GM23338 (cell line): ENCODE data around the gene MLKL. TPM values are rescaled to one million over a fixed set of nuclear protein-coding genes. Genes with fewer than 3 reads are reported as not detected.

Experiments used
- ATAC-seq: fragments of 200-7000 bp; cut with Tn5 transposase; 3 replicates; pipeline ENCODE4 v1.9.1; 2020
- DNase-seq: peaks from one replicate; pipeline ENCODE4 v3.0.0-alpha.2; 2015; ENCODE audit warnings: low spot score
- H2AFZ ChIP-seq: fragments of 200-600 bp; sonication (generic); 2 replicates; pipeline ENCODE4 v1.8.0; 2016; ENCODE audit warnings: antibody characterized with exemption, mild to moderate bottlenecking, moderate library complexity
- H3F3A ChIP-seq: fragments of 200-600 bp; sonication (generic); replicated peaks from 2 replicates; pipeline ENCODE4 v1.8.0; 2017; ENCODE audit warnings: antibody characterized with exemption, mixed run types, low read depth
- H3K27ac ChIP-seq: fragments of 200-600 bp; sonication (generic); 2 replicates; pipeline ENCODE4 v1.6.1; 2016; ENCODE audit warnings: low read depth
- H3K27me3 ChIP-seq: fragments of 200-600 bp; sonication (generic); 2 replicates; pipeline ENCODE4 v1.8.0; 2016; ENCODE audit warnings: mild to moderate bottlenecking, mixed run types, moderate library complexity; ENCODE audit not compliant: insufficient read depth
- H3K36me3 ChIP-seq: fragments of 200-600 bp; sonication (generic); 2 replicates; pipeline ENCODE4 v1.8.0; 2016; ENCODE audit warnings: mild to moderate bottlenecking; ENCODE audit not compliant: insufficient read depth
- H3K4me1 ChIP-seq: fragments of 200-600 bp; sonication (generic); 2 replicates; pipeline ENCODE4 v1.8.0; 2016; ENCODE audit warnings: mild to moderate bottlenecking, moderate library complexity; ENCODE audit not compliant: insufficient read depth
- H3K4me2 ChIP-seq: fragments of 200-600 bp; sonication (generic); 2 replicates; pipeline ENCODE4 v1.7.1; 2017; ENCODE audit warnings: mixed run types
- H3K4me3 ChIP-seq: fragments of 200-600 bp; sonication (generic); 2 replicates; pipeline ENCODE4 v1.6.1; 2016; ENCODE audit warnings: mixed run types
- H3K79me2 ChIP-seq: fragments of 200-600 bp; sonication (generic); replicated peaks from 2 replicates; pipeline ENCODE4 v1.8.0; 2017; ENCODE audit warnings: mild to moderate bottlenecking; ENCODE audit not compliant: insufficient read depth
- H3K9me2 ChIP-seq: fragments of 200-600 bp; sonication (generic); 2 replicates; pipeline ENCODE4 v1.8.0; 2017; ENCODE audit not compliant: insufficient read depth
- H4K20me1 ChIP-seq: fragments of 200-600 bp; sonication (generic); replicated peaks from 2 replicates; pipeline ENCODE4 v1.8.0; 2017; ENCODE audit warnings: mild to moderate bottlenecking; ENCODE audit not compliant: insufficient read depth
- H3K27ac Mint-ChIP-seq: 2 replicates; pipeline ENCODE4 v1.8.0; 2020; ENCODE audit warnings: inconsistent platforms, mild to moderate bottlenecking, moderate library complexity, mixed read lengths
- H3K27me3 Mint-ChIP-seq: 3 replicates; pipeline ENCODE4 v1.8.0; 2022; ENCODE audit warnings: low read depth, mild to moderate bottlenecking, moderate library complexity, mixed read lengths, inconsistent platforms; ENCODE audit not compliant: insufficient read depth, poor library complexity
- H3K36me3 Mint-ChIP-seq: 3 replicates; pipeline ENCODE4 v1.8.0; 2021; ENCODE audit warnings: low read depth, mild to moderate bottlenecking, inconsistent platforms, moderate library complexity, mixed read lengths
- H3K4me1 Mint-ChIP-seq: 3 replicates; pipeline ENCODE4 v1.8.0; 2020; ENCODE audit warnings: mild to moderate bottlenecking, inconsistent platforms, mixed read lengths
- H3K4me3 Mint-ChIP-seq: 3 replicates; pipeline ENCODE4 v1.8.0; 2021; ENCODE audit warnings: moderate library complexity, mild to moderate bottlenecking, inconsistent platforms, mixed read lengths
- H3K9me3 Mint-ChIP-seq: 3 replicates; pipeline ENCODE4 v1.8.0; 2020; ENCODE audit warnings: moderate library complexity, mild to moderate bottlenecking, inconsistent platforms, mixed read lengths
- CREB1 ChIP-seq: fragments of 250-450 bp; sonication (Bioruptor Pico); IDR thresholded peaks from 2 replicates; pipeline ENCODE4 v1.5.0; 2020; ENCODE audit warnings: low read depth, mild to moderate bottlenecking, moderate library complexity
- CTCF ChIP-seq, 2 experiments: fragments of 200-600 bp in 1 of 2; sonication (generic) in 1 of 2; conservative IDR thresholded peaks; 2 replicates each; pipeline versions ENCODE4 v1.5.1 to v1.6.1; 2016 to 2017; ENCODE audit warnings: antibody characterized with exemption in 2 of 2, low read depth in 2 of 2, mild to moderate bottlenecking in 2 of 2, moderate library complexity in 1 of 2
- ETS1 ChIP-seq: IDR thresholded peaks from 2 replicates; pipeline ENCODE4 v1.6.1; 2016; ENCODE audit warnings: antibody characterized with exemption
- EZH2 ChIP-seq: fragments of 200-600 bp; sonication (generic); IDR thresholded peaks from one replicate; pipeline ENCODE4 v1.8.0; 2017; ENCODE audit warnings: antibody characterized with exemption, mild to moderate bottlenecking, low read depth; ENCODE audit not compliant: unreplicated experiment
- EZH2phosphoT487 ChIP-seq: fragments of 200-600 bp; sonication (generic); IDR thresholded peaks from one replicate; pipeline ENCODE4 v1.8.1; 2018; ENCODE audit warnings: antibody characterized with exemption; ENCODE audit not compliant: unreplicated experiment
- JUNB ChIP-seq: IDR thresholded peaks from one replicate; pipeline ENCODE4 v1.6.1; 2016; ENCODE audit warnings: antibody characterized with exemption; ENCODE audit not compliant: unreplicated experiment
- NANOG ChIP-seq: IDR thresholded peaks from 2 replicates; pipeline ENCODE4 v1.6.1; 2016; ENCODE audit warnings: antibody characterized with exemption, borderline replicate concordance
- POLR2AphosphoS5 ChIP-seq: IDR thresholded peaks from 2 replicates; pipeline ENCODE4 v1.6.1; 2016; ENCODE audit warnings: antibody characterized with exemption, low read depth
- REST ChIP-seq: IDR thresholded peaks from one replicate; pipeline ENCODE4 v1.6.1; 2018; ENCODE audit warnings: antibody characterized with exemption; ENCODE audit not compliant: unreplicated experiment
- STAT1 ChIP-seq: IDR thresholded peaks from one replicate; pipeline ENCODE4 v1.6.1; 2016; ENCODE audit warnings: antibody characterized with exemption; ENCODE audit not compliant: unreplicated experiment
- ZNF114 ChIP-seq: fragments of 250-450 bp; sonication (Bioruptor Pico); IDR thresholded peaks from 2 replicates; pipeline ENCODE4 v1.5.0; 2020; ENCODE audit warnings: mild to moderate bottlenecking, moderate library complexity
- ZNF331 ChIP-seq: fragments of 250-450 bp; sonication (Bioruptor Pico); IDR thresholded peaks from 2 replicates; pipeline ENCODE4 v1.5.0; 2020; ENCODE audit warnings: low read depth, mild to moderate bottlenecking, moderate library complexity
- ZNF462 ChIP-seq: fragments of 250-450 bp; sonication (Bioruptor Pico); IDR thresholded peaks from 2 replicates; pipeline ENCODE4 v1.5.0; 2020; ENCODE audit warnings: mild to moderate bottlenecking, moderate library complexity
- polyA plus RNA-seq: library from polyadenylated mRNA; unstranded; fragments of >200 nt; fragmentation: Nextera tagmentation; extraction: Ambion mirVana; gene quantifications from 2 replicates; pipeline ENCODE4 v1.2.1, GENCODE V29; 2016
- total RNA-seq: library from RNA; depleted of rRNA; stranded (reverse); fragments of >200 nt; shearing (Covaris generic); gene quantifications from 2 replicates; pipeline ENCODE4 v1.2.3, GENCODE V29; 2014

MLKL gene
- total and polyA plus RNA-seq, 2 experiments from 2014 or later: 5.1 to 9.7 TPM

GRCh38 chr16:74682556-74682955 lies 18.1 kb downstream of the MLKL start:
- H3K27me3 Mint-ChIP-seq: no peaks in the 10 kb centered on the region
- H3K27ac Mint-ChIP-seq: no peak overlapping the region; the same call in 1 of the 2 replicates
- no peaks in the 10 kb centered on the region for H3K9me2 ChIP-seq

More at GRCh38 chr16:74682556-74682955, 18.1 kb downstream of the MLKL start:
- Histone ChIP-seq H3K27ac (no peak overlapping the region), H3K4me3 (no peak overlapping the region), H3K79me2 (no peaks in the 10 kb centered on the region), H3K4me1 (no peaks in the 10 kb centered on the region), H3K4me2 (no peak overlapping the region), H3K27me3 (no peaks in the 10 kb centered on the region), H3F3A (no peaks in the 10 kb centered on the region), H2AFZ (no peak overlapping the region), H3K36me3 (no peaks in the 10 kb centered on the region; the same call in 1 of the 2 replicates), H4K20me1 (no peaks in the 10 kb centered on the region; the same call in 1 of the 2 replicates)
- H3K36me3 Mint-ChIP-seq: no peaks in the 10 kb centered on the region
- TF ChIP-seq CREB1 (CRISPR knock-in tag) (no peak), NANOG (no peak), ZNF331 (no peak), ZNF462 (no peak), POLR2AphosphoS5 (no peak), EZH2phosphoT487 (no peak), JUNB (no peak), CTCF (conservative IDR thresholded peaks at IDR 0.05; ENCODE audit: low read depth in 2 of 2) (no peak), STAT1 (no peak), ZNF114 (CRISPR knock-in tag) (no peak), ETS1 (no peak), EZH2 (no peak), REST (no peak)
- H3K4me1 Mint-ChIP-seq: peaks cover 6% of the 10 kb centered on the region
- no peaks in the 10 kb centered on the region for H3K9me3 Mint-ChIP-seq
- H3K4me3 Mint-ChIP-seq: no peak overlapping the region
- DNase-seq (peak; percentile 9), ATAC-seq (peak; percentile 64)
